GM12801 (cell line): ENCODE measurements around the gene UBAP1L.

Experiments
- TF ChIP-seq, protein P1 (sequence below): IDR thresholded peaks from one replicate; pipeline ENCODE4 v1.5.1; 2011; ENCODE audit warnings: control low read depth; ENCODE audit not compliant: insufficient read length; ENCODE audit errors: extremely low read depth

Gene UBAP1L

DNA sequence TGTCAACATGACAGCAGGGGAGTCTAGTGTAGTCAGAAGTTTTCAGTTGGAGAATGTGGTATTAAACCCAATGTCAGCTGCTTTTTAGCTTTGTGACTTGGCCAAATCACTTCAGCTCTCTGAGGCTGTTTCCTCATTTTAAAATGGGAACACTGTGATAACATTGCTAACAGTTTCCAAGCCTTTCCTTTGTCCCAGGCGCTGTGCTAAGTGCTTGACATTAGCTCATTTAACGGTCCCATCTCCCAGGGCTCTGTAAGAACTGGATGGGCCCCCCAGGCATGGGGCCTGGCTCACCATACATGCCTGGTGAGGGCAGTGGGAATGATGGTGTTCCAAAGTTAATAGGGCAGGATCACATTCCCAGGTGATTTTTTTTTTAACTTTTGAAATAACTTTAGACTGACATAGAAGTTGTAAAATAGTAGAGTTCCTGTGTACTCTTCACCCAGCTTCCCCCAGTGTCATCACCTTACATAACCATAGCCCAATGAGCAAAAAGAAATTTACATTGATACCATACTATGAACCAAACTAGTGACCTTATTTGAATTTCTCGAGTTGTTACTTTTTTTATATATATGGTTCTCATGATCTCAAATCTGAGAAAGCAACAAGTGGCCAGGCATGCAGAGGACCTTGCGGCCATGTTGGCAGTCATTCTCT lies 54.9 kb downstream of the UBAP1L start:
- TF ChIP-seq, protein P1, sequence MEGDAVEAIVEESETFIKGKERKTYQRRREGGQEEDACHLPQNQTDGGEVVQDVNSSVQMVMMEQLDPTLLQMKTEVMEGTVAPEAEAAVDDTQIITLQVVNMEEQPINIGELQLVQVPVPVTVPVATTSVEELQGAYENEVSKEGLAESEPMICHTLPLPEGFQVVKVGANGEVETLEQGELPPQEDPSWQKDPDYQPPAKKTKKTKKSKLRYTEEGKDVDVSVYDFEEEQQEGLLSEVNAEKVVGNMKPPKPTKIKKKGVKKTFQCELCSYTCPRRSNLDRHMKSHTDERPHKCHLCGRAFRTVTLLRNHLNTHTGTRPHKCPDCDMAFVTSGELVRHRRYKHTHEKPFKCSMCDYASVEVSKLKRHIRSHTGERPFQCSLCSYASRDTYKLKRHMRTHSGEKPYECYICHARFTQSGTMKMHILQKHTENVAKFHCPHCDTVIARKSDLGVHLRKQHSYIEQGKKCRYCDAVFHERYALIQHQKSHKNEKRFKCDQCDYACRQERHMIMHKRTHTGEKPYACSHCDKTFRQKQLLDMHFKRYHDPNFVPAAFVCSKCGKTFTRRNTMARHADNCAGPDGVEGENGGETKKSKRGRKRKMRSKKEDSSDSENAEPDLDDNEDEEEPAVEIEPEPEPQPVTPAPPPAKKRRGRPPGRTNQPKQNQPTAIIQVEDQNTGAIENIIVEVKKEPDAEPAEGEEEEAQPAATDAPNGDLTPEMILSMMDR = no peak

DNA sequence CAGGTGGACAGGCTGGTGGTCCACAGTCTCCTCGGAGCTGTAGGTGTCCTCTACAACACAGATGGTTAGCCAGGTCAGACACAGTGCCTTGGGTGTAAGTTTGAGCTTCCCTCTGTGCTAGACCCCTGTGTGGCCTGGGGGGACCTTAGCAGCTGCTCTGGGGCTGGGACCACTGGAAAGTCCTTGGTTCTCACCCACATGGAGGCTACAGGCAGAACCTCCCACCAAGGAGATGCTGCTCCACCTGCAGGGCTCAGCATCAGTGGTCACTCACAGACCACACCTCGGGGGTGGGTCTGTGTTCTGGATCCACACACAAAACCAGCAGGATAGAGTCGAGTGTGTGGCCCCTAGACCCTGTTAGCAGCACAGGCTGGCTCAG lies 55.6 kb downstream of the UBAP1L start:
- TF ChIP-seq, protein P1 = no peak

DNA sequence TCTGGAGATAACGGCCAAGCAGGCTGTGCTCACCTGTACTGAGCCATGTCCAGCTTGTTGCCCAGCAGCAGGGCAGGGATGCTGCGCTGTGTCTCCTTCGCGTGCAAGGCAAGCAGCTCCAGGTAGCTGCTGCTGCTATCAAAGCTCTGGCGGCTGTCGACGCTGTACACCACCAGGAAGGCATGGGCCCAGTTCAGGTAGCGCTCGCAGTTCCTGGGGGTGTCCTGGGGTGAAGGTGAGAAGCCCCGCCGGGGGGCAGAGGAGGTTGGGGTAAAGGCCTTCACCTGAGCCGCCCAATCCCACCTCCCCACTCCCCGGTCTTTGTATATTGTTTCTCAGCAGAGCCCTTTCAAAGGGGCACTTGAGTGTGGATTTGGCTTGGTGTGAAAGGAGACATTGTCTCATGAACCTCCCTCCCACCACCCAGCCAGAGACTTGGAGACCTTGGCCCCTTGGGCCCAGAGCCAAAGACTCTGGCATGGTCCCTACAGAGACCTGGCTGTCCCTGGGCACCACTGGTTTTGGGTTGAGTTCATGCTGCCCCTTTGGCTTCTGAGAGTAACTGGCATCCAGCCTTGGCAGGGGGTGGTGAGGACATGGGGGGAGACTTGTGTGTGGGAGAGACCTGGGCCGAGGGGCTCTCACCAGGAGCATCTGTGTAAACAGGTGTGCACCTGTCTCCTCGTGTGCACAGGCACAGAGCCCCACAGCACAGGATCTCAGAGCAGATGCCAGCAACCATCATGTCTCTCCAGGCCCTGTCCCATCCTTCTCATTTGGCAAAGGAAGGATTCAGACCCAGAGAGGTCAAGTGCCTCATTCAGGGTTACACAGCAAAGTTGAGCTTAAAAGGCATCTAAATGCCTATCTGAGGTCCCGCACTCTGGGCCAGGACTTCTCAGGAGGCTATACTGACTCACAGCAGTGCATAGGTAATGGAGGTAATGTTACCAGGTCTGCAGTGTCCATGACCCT lies 56.3 kb downstream of the UBAP1L start:
- TF ChIP-seq, protein P1 = no peak

DNA sequence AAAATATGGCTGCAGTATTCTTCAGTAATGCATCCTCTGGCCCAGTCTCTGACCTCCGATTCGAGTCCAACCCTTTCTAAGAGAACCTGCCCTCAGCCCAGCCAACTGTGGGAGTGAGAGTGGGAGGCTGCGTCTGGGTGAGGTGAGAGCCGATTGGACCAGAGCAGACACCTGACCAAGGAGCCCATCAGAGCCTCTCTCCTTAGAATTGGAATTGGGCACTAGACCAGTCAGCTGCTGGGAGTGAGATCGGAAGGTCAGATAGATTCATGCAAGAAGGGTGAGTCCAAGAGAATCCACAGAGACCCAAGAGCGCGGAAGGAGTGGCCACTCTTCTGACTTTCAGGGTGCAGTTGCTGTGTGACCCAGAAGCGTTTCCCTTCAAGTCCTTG lies 57.5 kb downstream of the UBAP1L start:
- TF ChIP-seq, protein P1 = no peak

DNA sequence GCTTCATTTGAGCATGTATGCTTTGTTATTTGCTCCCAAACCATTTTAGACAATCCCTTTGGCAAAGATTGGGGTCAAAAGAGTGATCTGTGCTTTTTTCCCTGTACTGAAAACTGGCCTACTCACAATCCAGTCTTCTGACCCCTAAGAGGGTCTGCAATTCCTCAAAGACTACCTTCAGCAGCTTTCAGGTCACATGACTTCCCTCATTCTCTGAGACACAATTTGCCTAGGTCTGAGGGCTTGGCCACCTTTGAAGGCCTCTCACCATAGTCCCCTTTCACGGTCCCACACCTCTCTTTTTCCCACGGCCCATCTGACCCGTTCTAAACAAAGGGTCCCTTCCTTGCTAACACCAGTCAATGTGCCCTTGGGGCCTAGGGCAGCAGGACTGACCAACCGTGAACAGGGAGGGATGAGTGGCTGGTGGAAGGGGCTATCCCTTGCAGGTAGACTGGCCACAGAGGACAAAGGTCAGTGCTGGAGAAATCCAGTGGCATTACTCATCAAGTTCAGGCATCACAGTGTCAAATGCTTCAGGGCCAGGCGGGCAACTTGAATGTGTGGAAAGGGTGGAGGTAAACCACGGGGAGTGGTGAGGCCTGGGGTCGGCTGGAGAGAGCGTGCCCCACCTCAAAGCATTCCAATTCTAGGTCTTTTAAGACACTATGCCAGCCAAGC lies 58.0 kb downstream of the UBAP1L start:
- TF ChIP-seq, protein P1 = no peak

DNA sequence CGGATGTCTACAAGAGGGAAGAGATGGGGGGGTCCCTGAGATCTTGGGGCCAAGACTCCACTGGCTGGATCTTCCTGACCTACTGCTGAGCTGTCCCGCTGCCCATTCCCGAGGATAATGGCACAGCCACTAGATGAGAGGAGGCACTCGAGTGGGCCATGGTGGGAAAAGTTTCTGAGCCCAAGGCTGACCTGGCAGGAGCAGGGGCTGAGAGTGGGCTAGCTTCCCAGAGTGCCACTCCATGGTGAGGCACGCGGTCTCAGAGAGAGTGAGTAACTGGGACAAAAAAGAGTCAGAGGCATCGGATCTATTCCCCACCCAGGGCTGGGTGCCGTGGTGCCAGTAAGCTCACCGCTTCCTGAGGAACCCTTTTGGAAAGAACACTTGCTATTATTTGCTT lies 58.9 kb downstream of the UBAP1L start:
- TF ChIP-seq, protein P1 = no peak
